D341Med (cell line): ENCODE data around the gene ZNF793.

Source experiments
- DNase-seq: peaks from one replicate; pipeline ENCODE4 v3.0.0; 2012; ENCODE audit warnings: low spot score

Gene ZNF793

DNA sequence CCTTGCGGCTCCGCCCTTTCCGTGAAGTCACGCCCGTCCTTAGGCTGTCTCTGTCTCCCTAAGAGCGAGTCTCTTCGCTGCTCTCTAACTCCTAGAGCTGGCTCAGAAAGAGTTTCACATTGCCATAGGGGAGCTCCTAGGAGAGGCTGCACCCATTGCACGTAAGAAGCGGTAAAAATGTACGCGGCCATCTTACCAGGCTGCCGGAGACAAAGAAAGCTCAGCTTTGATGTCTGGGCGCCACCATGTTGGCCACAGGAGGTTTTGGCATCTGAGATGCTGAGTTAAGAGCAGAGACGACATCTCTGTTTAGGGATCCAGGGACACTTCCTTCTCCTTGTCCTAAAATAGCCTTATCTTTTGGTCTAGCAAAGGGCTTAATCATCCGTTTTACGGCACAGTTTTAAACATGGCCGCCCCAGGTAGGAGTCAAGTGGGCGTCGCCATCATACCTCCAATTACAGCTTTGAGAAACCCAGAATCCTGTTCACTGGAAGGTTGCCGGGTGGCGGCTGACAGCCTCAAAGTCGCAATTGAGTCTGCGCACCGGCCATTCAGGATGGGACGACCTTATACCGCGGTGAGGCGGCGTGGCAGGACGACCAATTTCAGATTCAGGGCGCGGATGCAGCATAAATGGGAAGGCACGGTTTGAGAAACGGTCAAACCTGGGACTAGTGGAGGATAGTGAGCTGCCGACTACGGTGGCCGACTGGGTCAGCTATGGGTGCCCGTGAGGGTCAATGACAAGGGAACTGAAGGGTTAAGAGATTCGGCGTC lies at the start of gene ZNF793:
TSS of gene ZNF793 (plus strand) at position 553 of the 780 bp plus-strand sequence. CDS start 16,501 bp downstream, outside the sequence.
- DNase-seq: peak; percentile 86

- DNase-seq: no peak
These were observed 40.4 kb upstream of the ZNF793 start for GRCh38 chr19:37466277-37466797.

DNA sequence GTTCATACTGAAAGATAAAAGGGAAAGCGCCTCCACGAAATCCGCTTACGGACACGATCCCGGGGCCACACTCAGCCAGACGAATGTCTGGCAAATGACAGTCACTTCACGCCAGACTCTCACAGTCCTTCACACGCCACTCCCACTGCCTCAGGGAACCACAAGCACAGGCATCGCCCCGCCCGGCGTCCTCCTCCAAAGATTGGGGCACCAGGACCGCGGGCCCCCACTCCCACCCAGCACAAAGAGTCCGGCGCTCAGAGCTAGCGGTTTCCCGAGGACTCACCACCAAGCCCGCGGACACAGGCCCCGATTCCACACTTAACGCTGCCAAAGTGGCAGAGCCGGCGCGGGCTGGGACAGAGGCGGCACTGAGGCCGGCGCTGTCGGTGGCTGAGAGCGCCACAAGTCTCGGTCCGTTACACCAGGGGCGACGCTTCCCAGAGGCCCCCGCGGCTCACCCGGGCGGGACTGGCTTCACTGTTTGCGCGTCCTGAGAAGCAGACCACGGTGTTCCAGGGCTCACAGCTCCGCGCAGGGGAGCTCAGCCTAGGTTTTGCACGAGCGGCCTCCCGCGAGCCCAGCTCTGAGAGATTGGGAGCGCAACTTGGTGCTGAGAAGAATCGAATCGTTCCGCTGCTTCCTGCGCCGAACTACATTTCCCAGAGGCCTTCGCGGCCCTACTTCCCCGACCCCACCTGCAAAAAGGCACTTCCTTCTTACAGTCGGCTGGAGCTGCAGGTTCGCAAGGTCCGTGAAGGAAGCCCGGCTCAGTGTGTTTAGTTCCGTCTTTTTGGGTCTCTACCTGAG lies 39.7 kb upstream of the ZNF793 start, which contains the start of gene ZNF569:
TSS of gene ZNF569 (minus strand) at position 647 of the 810 bp plus-strand sequence. CDS start 22,523 bp downstream, outside the sequence.
- peak; percentile 85 for DNase-seq

GRCh38 chr19:37467608-37468090 lies 39.1 kb upstream of the ZNF793 start:
- DNase-seq: no peak

- DNase-seq: peak; percentile 91
These were observed 37.6 kb upstream of the ZNF793 start, which contains the start of gene ZNF570 for GRCh38 chr19:37468961-37469777. Gene ZNF570 (plus strand): TSS chr19:37469356. CDS start chr19:37470355, 999 bp downstream.

DNA sequence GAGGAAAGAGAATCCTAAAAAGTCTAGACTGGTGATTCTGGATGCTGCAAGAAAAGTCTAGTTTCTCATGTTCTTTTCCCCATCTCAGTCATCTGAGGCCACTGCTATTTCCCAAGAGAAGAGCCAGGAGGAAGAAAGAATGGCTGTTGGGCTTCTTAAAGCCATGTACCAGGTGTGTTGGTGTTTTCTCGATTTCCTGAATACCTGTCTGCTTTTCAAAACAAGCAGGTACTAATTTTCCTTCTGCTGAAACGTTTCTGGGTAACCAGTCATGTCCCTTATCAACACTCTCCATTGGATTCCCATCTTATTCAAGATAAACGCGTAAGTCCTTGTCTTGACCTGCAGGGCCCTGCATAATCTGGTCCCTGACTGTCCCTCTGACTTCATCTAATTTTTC lies 36.5 kb upstream of the ZNF793 start:
- no peak for DNase-seq

DNA sequence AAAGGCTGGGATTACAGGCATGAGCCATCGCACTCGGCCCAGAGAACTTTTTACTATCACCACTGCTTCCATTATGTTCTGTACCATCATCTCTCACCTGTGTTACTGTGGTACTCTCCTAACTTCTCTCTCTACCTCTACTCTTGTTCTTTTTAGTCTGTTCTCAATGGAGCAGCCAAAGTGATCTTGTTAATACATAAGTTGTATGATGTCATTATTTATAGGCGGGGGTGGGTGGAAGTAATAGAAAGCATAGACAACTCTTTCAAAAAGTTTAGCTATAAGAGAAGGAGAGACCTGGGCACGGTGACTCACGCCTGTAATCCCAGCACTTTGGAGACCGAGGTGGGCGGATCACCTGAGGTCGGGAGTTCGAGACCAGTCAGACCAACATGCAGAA lies 34.6 kb upstream of the ZNF793 start:
- no peak for DNase-seq

DNA sequence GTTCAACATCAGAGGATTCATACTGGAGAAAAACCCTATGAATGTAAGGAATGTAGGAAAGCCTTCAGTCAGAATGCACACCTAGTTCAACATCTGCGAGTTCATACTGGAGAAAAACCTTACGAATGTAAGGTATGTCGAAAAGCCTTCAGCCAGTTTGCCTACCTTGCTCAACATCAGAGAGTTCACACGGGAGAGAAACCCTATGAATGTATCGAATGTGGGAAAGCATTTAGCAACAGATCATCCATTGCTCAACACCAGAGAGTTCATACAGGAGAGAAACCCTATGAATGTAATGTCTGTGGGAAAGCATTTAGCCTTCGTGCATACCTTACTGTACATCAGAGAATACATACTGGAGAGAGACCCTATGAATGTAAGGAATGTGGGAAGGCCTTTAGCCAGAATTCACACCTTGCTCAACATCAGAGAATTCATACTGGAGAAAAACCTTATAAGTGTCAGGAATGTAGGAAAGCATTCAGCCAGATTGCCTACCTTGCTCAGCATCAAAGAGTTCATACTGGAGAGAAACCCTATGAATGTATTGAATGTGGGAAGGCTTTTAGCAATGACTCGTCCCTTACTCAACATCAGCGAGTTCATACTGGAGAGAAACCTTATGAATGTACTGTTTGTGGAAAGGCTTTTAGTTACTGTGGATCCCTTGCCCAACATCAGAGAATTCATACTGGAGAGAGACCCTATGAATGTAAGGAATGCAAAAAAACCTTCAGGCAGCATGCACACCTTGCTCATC lies 22.2 kb upstream of the ZNF793 start:
- DNase-seq: no peak

GRCh38 chr19:37492213-37492612 lies 14.5 kb upstream of the ZNF793 start:
- no peak for DNase-seq

DNA sequence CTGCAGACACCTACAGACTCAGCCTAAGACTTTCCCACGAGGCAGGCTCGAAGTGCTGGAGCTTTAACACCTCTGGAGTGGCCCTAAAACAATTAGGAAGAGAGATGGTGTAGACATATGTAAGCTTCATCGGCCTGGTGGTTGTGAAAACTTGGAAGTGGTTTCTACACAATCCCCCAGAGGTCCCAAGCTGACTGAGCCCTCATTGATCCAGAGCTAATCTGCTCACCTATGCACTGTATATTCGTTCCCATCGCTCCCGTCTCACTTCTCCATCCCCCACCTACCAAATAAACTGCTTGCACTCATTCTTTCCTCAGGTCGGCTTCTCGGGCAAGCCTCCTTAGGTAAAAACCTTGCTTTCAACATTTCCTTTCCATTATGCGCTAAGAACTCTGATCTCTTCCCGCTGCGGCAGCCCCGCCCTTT lies 767 bp upstream of the ZNF793 start:
- DNase-seq: peak; percentile 71

- DNase-seq: no peak
These were observed 377 bp downstream of the ZNF793 start for GRCh38 chr19:37507167-37507464.

DNA sequence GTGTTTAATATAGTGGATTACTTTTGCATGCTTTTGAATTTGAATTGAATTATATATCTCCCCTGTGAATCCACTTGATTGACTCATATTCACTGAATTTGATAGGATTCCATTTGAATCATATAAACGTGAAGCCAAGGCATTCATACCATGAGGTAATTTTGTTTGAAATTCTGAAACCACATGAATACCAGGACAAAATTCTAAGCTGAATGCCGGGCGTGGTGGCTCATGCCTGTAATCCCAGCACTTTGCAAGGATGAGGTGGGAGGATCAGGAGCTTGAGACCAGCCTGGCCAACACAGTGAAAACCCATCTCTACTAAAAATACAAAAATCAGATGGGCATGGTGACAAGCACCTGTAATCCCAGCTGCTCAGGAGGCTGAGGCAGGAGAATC lies 4.4 kb downstream of the ZNF793 start:
- DNase-seq: no peak

DNA sequence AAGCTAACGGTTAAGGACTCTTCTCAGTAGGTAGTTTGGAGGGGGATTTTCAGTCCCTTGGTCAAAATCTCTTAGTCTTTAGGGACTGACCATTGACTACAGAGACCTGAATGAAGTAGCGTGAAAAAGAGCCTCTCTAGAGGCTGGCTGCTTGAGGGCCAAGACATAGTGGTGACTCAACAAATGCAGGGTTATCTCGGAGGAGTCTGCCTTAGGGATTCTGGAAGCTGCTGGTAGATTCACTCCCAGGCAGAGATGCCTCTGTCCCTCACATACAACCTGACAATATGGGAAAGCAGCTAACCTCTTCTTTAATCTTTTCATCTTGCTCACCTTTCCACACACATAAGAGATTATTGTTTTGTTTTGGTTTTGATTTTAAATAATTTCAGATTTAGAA lies 5.1 kb downstream of the ZNF793 start:
- DNase-seq: no peak

DNA sequence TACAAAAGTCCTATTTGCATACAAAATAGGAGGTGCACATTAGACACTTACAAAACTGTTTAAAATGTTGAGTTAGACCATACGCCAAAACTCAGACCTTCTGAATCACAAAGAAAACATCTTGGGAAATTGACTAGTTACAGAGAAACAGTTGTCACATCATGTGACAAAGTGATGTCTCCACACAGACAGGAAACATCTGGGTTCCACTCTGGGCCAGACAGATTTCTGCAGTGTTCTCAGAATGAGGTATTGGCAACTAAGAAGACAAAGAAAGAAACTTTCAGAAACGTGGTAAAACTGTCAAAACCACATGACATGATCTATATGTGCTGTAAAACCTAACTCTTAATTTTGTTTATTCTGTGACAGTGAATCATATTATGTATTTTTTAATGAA lies 6.7 kb downstream of the ZNF793 start:
- DNase-seq: no peak

GRCh38 chr19:37519890-37520289 lies 13.2 kb downstream of the ZNF793 start:
- DNase-seq: no peak

DNA sequence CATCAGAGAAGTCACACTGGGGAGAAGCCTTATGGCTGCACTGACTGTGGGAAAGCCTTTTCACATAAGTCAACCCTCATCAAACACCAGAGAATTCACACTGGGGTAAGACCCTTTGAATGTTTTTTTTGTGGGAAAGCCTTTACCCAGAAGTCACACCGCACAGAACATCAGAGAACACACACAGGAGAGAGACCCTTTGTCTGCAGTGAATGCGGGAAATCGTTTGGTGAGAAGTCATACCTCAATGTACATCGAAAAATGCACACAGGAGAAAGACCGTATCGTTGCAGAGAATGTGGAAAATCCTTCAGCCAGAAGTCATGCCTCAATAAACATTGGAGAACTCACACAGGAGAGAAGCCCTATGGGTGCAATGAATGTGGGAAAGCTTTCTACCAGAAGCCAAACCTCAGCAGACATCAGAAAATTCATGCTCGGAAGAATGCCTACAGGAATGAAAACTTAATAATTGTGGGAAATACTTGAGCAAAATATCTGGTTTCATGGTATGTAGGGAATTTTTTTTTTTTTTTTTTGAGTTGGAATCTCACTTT lies 30.7 kb downstream of the ZNF793 start:
- DNase-seq: no peak

DNA sequence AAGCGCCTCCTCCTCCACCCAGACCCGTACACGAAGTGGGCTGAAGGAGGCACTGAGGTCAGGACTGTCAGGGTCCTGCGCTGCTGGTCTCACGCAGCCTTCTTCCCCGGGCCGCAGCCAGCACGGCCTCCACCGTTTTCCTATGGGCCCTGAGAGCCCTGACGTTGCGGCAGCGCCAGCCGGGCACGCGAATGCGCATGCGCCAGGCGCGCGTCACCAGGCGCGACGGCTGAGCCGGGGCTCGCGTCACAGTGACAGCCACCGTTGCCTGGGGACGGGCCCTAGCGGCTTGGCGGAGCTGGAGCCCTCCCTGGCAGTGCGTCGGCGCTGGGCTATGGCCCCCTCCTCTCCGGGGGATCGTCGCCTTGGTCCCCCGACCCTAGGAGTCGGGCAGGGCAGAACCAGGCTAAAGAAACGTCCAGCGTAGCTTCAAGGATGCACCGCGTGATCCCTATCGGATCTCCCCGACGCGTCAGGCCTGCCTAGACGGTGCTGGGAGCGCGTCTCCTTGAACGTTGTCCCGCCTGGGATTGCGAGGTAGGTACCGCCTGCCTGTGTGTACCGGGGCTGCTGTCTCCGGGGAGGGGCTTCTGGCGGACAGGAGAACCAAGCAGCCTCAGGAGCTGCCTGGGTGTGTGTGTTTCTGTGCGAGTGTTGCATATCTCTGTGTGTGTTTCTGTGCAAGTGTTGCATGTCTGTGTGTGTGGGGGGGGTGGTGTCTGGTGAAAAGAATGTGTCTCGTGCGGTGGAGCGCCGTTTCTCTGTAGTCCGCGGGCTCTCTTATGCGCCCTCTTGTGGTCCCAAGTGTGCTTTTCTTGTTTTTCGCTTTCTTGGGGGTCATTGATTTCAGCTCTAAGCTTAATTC lies 44.6 kb downstream of the ZNF793 start:
- DNase-seq: no peak

GRCh38 chr19:37563518-37563917 lies 56.8 kb downstream of the ZNF793 start:
- DNase-seq: no peak

GRCh38 chr19:37564624-37565369 lies 58.1 kb downstream of the ZNF793 start:
- no peak for DNase-seq
